Spleen (tissue), 11 donors: ENCODE results near the gene KCNAB1. TPM values are rescaled to one million over a fixed set of nuclear protein-coding genes. Genes with fewer than 3 reads are reported as not detected.

ENCODE experiments used
- DNase-seq: peaks from one replicate; pipeline ENCODE4 v3.0.0-alpha.2; 2020
- H3K27ac ChIP-seq, 8 donors: fragments of 200-600 bp; sonication (generic) in 7 of 8; 1 replicate in 4 of 8; 2 replicates in 4 of 8; pipeline versions ENCODE4 v1.5.0 to v1.8.0; 2016 to 2021; ENCODE audit warnings: inconsistent platforms in 4 of 8, mild to moderate bottlenecking in 4 of 8, moderate library complexity in 1 of 8
- H3K27me3 ChIP-seq, 7 donors: fragments of 200-600 bp; sonication (generic) in 6 of 7; replicated peaks in 1 of 7; 1 replicate in 4 of 7; 2 replicates in 3 of 7; pipeline versions ENCODE4 v1.5.0 to v1.8.0; 2016 to 2021; ENCODE audit warnings: inconsistent platforms in 3 of 7, mild to moderate bottlenecking in 1 of 7
- H3K36me3 ChIP-seq, 6 donors: fragments of 200-600 bp; sonication (generic) in 5 of 6; 1 replicate in 4 of 6; 2 replicates in 2 of 6; pipeline versions ENCODE4 v1.5.0 to v1.8.0; 2016 to 2021; ENCODE audit warnings: inconsistent platforms in 2 of 6
- H3K4me1 ChIP-seq, 6 donors: fragments of 200-600 bp; sonication (generic) in 5 of 6; 1 replicate in 3 of 6; 2 replicates in 3 of 6; pipeline versions ENCODE4 v1.5.0 to v1.8.0; 2016 to 2021; ENCODE audit warnings: inconsistent platforms in 3 of 6
- H3K4me3 ChIP-seq, 8 donors: fragments of 200-600 bp; sonication (generic) in 7 of 8; 1 replicate in 4 of 8; 2 replicates in 4 of 8; pipeline versions ENCODE4 v1.5.0 to v1.8.0; 2016 to 2021; ENCODE audit warnings: inconsistent platforms in 4 of 8, mild to moderate bottlenecking in 4 of 8, moderate library complexity in 2 of 8
- H3K9me3 ChIP-seq, 8 donors: fragments of 200-600 bp; sonication (generic) in 7 of 8; 1 replicate in 4 of 8; 2 replicates in 4 of 8; pipeline versions ENCODE4 v1.5.0 to v1.8.0; 2016 to 2021; ENCODE audit warnings: inconsistent platforms in 4 of 8
- POLR2A ChIP-seq, 3 donors: fragments of 450-650 bp; IDR thresholded peaks; one replicate each; pipeline ENCODE4 v1.5.1; 2017; ENCODE audit warnings: antibody characterized with exemption in 3 of 3, mild to moderate bottlenecking in 1 of 3
- POLR2AphosphoS5 ChIP-seq, 3 donors: sonication (generic); formaldehyde crosslinking; IDR thresholded peaks; one replicate each; pipeline ENCODE4 v1.5.1; 2017; ENCODE audit warnings: antibody characterized with exemption in 3 of 3
- WGBS, 5 donors: extraction: QIAGEN DNeasy Blood & Tissue Kit in 3 of 5; methylation state at CpG; one replicate each; pipeline versions ENCODE4 v1.1.5 to v1.1.7; 2013 to 2018; 5-methylcytosine and 5-hydroxymethylcytosine counted together
- intact Hi-C: fragments of 100-400 bp; cut with DNase I; formaldehyde crosslinking; loops from one replicate; pipeline ENCODE4 v1.15.0; 2023; ENCODE audit warnings: low total_unique reads
- polyA plus RNA-seq, 3 donors: library from polyadenylated mRNA; stranded (reverse); fragments of 200-250 nt; gene quantifications; one replicate each; pipeline ENCODE4 v1.2.1, GENCODE V29; 2013
- total RNA-seq, 7 donors: library from RNA; depleted of rRNA in 3 of 7; stranded (reverse); fragments of >200 nt in 3 of 7; fragmentation: NEBNext Ultra II Directional in 4 of 7; extraction: Animal tissue kit (Norgen Biotek cat#: 25700) in 4 of 7; gene quantifications; one replicate each; pipeline versions ENCODE4 v1.1.0 to v1.2.1, GENCODE V29; 2016 to 2021
- TF ChIP-seq, protein P1 (sequence below), 11 experiments: fragments of 200-600 bp in 7 of 11; fragments of 450-650 bp in 4 of 11; sonication (generic) in 4 of 11; IDR thresholded peaks in 8 of 11; conservative IDR thresholded peaks in 3 of 11; 1 replicate in 7 of 11; 2 replicates in 4 of 11; pipeline versions ENCODE4 v1.4.0 to v1.8.0; 2016 to 2021; ENCODE audit warnings: antibody characterized with exemption in 11 of 11, inconsistent platforms in 4 of 11, mild to moderate bottlenecking in 1 of 11
- donor health status: healthy with polysubstance abuse.
- donor health status: DM: no; HTN: no; CAD: no; lungs with moderate emphysema.
- donor health status: DM: no; HTN: no; CAD: no.
- donor health status: Bipolar disorder and iron deficiency.
- donor health status: healthy.
- donor health status: DM: no; HTN: no; CAD: no.
- donor health status: DM: yes; HTN: yes; CAD: no.

Gene KCNAB1
- total and polyA plus RNA-seq, 10 donors, result 0.59 to 10.5 (median 6.3) TPM

GRCh38 chr3:156388497-156389448 is 268.4 kb downstream of the KCNAB1 start:
- DNase-seq, result no peak
- Histone ChIP-seq H3K27ac (no peak overlapping the region), H3K4me3 (no peak overlapping the region), H3K36me3 (no peaks in the 10 kb centered on the region), H3K4me1 (no peaks in the 10 kb centered on the region), H3K9me3 (no peaks in the 10 kb centered on the region), H3K27me3 (no peaks in the 10 kb centered on the region)
- 63 to 74% (median 64%) methylated on average over 6 of the region's 6 CpGs for WGBS, 5 donors
- no peak for TF ChIP-seq POLR2A (IDR thresholded peaks at IDR 0.05)
- TF ChIP-seq, protein P1, sequence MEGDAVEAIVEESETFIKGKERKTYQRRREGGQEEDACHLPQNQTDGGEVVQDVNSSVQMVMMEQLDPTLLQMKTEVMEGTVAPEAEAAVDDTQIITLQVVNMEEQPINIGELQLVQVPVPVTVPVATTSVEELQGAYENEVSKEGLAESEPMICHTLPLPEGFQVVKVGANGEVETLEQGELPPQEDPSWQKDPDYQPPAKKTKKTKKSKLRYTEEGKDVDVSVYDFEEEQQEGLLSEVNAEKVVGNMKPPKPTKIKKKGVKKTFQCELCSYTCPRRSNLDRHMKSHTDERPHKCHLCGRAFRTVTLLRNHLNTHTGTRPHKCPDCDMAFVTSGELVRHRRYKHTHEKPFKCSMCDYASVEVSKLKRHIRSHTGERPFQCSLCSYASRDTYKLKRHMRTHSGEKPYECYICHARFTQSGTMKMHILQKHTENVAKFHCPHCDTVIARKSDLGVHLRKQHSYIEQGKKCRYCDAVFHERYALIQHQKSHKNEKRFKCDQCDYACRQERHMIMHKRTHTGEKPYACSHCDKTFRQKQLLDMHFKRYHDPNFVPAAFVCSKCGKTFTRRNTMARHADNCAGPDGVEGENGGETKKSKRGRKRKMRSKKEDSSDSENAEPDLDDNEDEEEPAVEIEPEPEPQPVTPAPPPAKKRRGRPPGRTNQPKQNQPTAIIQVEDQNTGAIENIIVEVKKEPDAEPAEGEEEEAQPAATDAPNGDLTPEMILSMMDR (IDR thresholded peaks at IDR 0.05 in 8 of 11, conservative IDR thresholded peaks at IDR 0.05 in 3 of 11), result no peak
- no peak for TF ChIP-seq POLR2AphosphoS5 (IDR thresholded peaks at IDR 0.05)
- intact Hi-C loops, result no loop called here

- H3K4me1 ChIP-seq, result no peaks in the 10 kb centered on the region
- no peaks in the 10 kb centered on the region for H3K9me3 ChIP-seq
- TF ChIP-seq, protein P1 (IDR thresholded peaks at IDR 0.05 in 8 of 11, conservative IDR thresholded peaks at IDR 0.05 in 3 of 11), result no peak
- no peak for TF ChIP-seq POLR2A (IDR thresholded peaks at IDR 0.05)
- no peak for TF ChIP-seq POLR2AphosphoS5 (IDR thresholded peaks at IDR 0.05)
- H3K36me3 ChIP-seq, result no peaks in the 10 kb centered on the region
- H3K27ac ChIP-seq, result no peak overlapping the region
- no peak for DNase-seq
- H3K27me3 ChIP-seq, result no peaks in the 10 kb centered on the region
- no peak overlapping the region for H3K4me3 ChIP-seq
- intact Hi-C loops, result no loop called here
- 80 to 95% (median 91%) methylated on average over 3 of the region's 3 CpGs for WGBS, 5 donors
Observed at GRCh38 chr3:156389449-156389950, 269.1 kb downstream of the KCNAB1 start.

- H3K4me1 ChIP-seq, result no peaks in the 10 kb centered on the region
- H3K4me3 ChIP-seq, result no peak overlapping the region
- 81 to 91% (median 89%) methylated on average over 4 of the region's 4 CpGs for WGBS, 5 donors
- no peak overlapping the region for H3K27ac ChIP-seq
- no peak for DNase-seq
- intact Hi-C loops, result no loop called here
- no peaks in the 10 kb centered on the region for H3K36me3 ChIP-seq
- no peak for TF ChIP-seq POLR2A (IDR thresholded peaks at IDR 0.05)
- TF ChIP-seq, protein P1 (IDR thresholded peaks at IDR 0.05 in 8 of 11, conservative IDR thresholded peaks at IDR 0.05 in 3 of 11), result no peak
- TF ChIP-seq POLR2AphosphoS5 (IDR thresholded peaks at IDR 0.05), result no peak
- no peaks in the 10 kb centered on the region for H3K9me3 ChIP-seq
- no peaks in the 10 kb centered on the region for H3K27me3 ChIP-seq
Observed at GRCh38 chr3:156390846-156391245, 270.5 kb downstream of the KCNAB1 start.
